Suprapubic skin (tissue), 4 donors: Measurements from ENCODE around the gene PI4K2A. TPM values are rescaled to one million over a fixed set of nuclear protein-coding genes. Genes with fewer than 3 reads are reported as not detected.

Source experiments
- DNase-seq, 2 donors: peaks; one replicate each; pipeline ENCODE4 v3.0.0-alpha.2; 2019; ENCODE audit warnings: low spot score in 2 of 2
- H3K27ac ChIP-seq: fragments of 200-600 bp; sonication (generic); one replicate; pipeline ENCODE4 v1.5.1; 2019
- H3K27me3 ChIP-seq: fragments of 200-600 bp; sonication (generic); one replicate; pipeline ENCODE4 v1.5.1; 2019
- H3K36me3 ChIP-seq: fragments of 200-600 bp; sonication (generic); one replicate; pipeline ENCODE4 v1.5.1; 2019
- H3K4me1 ChIP-seq: fragments of 200-600 bp; sonication (generic); one replicate; pipeline ENCODE4 v1.5.1; 2019
- H3K4me3 ChIP-seq: fragments of 200-600 bp; sonication (generic); one replicate; pipeline ENCODE4 v1.5.1; 2019; ENCODE audit warnings: mild to moderate bottlenecking
- H3K9me3 ChIP-seq: fragments of 200-600 bp; sonication (generic); one replicate; pipeline ENCODE4 v1.5.1; 2019
- EP300 ChIP-seq: sonication (generic); formaldehyde crosslinking; IDR thresholded peaks from one replicate; pipeline ENCODE4 v1.6.1; 2017; ENCODE audit warnings: antibody characterized with exemption
- POLR2A ChIP-seq, 2 donors: fragments of 450-650 bp; IDR thresholded peaks; one replicate each; pipeline ENCODE4 v1.6.1; 2017; ENCODE audit warnings: antibody characterized with exemption in 2 of 2, mild to moderate bottlenecking in 2 of 2, moderate library complexity in 2 of 2
- POLR2AphosphoS5 ChIP-seq, 3 donors: sonication (generic); formaldehyde crosslinking; IDR thresholded peaks; one replicate each; pipeline ENCODE4 v1.6.1; 2017; ENCODE audit warnings: antibody characterized with exemption in 3 of 3
- WGBS: methylation state at CpG from one replicate; pipeline ENCODE4 v1.1.5; 2018; 5-methylcytosine and 5-hydroxymethylcytosine counted together
- total RNA-seq, 4 donors: library from RNA; depleted of rRNA; stranded (reverse); fragments of >200 nt; gene quantifications; one replicate each; pipeline ENCODE4 v1.1.0, GENCODE V29; 2016
- TF ChIP-seq, protein P1 (sequence below), 2 donors: fragments of 200-600 bp in 1 of 2; fragments of 450-650 bp in 1 of 2; sonication (generic) in 1 of 2; IDR thresholded peaks; one replicate each; pipeline ENCODE4 v1.5.1; 2016 to 2019; ENCODE audit warnings: antibody characterized with exemption in 2 of 2, mild to moderate bottlenecking in 1 of 2, moderate library complexity in 1 of 2

PI4K2A gene
- total RNA-seq, 4 donors from 2014 or later: 13.2 to 24.0 (median 20.9) TPM

DNA sequence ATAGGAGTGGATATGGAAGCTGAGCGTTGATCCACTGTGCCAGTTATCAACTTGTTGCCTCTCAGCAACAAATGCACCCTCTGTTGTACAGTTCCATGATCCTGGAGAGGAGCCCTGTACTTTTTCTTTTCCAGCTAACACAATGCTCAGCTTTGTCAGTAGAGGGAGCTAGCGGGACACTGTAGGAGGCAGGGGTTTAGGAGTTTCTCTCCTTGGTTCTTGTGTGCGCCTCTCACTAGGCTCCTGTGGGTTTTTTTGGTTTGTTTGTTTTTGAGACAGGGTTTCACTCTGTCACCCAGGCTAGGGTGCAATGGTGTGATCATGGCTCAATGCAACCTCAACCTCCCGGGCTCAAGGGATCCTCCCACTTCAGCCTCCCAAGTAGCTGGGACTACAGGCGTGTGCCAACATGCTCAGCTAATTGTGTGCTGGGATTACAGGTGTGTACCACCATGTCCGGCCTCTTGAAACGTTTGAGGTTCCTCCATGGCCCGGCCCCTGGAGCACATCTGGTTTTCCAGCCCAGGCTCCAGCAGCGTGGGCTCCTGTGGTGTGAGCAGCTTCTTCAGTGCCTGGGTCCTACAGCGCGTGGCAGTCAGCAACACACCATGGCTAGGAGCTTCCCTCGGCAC lies 61.1 kb downstream of the PI4K2A start:
- DNase-seq: no peak

DNA sequence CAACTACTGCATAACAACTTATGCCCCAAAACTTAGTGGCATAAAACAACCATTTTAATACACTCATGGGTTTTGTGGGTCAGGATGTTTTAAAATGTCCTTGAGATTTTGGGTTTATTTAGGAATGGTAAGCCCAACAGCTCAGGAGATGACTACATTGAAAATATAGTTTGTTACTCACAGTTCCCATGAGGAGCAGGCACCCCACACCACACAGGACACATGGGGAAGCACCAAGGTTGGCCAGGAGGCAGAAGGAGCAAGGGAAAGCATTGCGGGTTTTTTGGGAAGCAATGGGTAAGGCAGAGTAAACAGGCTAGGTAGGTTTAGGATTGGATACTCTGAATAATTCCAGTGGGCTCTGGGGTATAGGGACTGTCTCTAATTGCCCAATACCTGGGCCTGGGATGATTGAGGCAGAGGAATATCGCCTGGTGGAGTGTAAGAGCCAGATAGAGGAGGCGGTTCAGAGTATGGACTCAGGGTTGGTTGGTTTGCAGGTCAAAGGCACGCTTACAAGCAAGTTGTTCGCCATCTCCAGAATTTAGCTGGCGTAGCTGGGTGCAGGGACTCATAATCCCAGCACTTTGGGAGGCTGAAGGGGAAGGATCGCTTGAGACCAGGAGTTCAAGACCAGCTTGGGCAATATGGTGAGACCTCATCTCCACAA lies 63.1 kb downstream of the PI4K2A start:
- H3K36me3 ChIP-seq: no peaks in the 10 kb centered on the region
- H3K4me3 ChIP-seq: no peak overlapping the region
- H3K27ac ChIP-seq: no peak overlapping the region
- TF ChIP-seq POLR2AphosphoS5 (IDR thresholded peaks at IDR 0.05) (no peak), POLR2A (IDR thresholded peaks at IDR 0.05) (no peak)
- H3K9me3 ChIP-seq: no peaks in the 10 kb centered on the region
- WGBS: 90% methylated on average over 7 of the region's 7 CpGs
- H3K27me3 ChIP-seq: no peaks in the 10 kb centered on the region
- DNase-seq: peak in 1 of 2 donors; percentile 28
- peaks cover 4% of the 10 kb centered on the region for H3K4me1 ChIP-seq

More for the DNA sequence above, 61.1 kb downstream of the PI4K2A start:
- TF ChIP-seq EP300: no peak
- TF ChIP-seq, protein P1, sequence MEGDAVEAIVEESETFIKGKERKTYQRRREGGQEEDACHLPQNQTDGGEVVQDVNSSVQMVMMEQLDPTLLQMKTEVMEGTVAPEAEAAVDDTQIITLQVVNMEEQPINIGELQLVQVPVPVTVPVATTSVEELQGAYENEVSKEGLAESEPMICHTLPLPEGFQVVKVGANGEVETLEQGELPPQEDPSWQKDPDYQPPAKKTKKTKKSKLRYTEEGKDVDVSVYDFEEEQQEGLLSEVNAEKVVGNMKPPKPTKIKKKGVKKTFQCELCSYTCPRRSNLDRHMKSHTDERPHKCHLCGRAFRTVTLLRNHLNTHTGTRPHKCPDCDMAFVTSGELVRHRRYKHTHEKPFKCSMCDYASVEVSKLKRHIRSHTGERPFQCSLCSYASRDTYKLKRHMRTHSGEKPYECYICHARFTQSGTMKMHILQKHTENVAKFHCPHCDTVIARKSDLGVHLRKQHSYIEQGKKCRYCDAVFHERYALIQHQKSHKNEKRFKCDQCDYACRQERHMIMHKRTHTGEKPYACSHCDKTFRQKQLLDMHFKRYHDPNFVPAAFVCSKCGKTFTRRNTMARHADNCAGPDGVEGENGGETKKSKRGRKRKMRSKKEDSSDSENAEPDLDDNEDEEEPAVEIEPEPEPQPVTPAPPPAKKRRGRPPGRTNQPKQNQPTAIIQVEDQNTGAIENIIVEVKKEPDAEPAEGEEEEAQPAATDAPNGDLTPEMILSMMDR (IDR thresholded peaks at IDR 0.05): peak; percentile 72 to 84
- Histone ChIP-seq H3K27ac (no peak overlapping the region), H3K27me3 (no peaks in the 10 kb centered on the region), H3K4me1 (peaks cover 4% of the 10 kb centered on the region), H3K9me3 (no peaks in the 10 kb centered on the region), H3K36me3 (no peaks in the 10 kb centered on the region), H3K4me3 (no peak overlapping the region)
- WGBS: 40% methylated on average over 12 of the region's 12 CpGs

DNA sequence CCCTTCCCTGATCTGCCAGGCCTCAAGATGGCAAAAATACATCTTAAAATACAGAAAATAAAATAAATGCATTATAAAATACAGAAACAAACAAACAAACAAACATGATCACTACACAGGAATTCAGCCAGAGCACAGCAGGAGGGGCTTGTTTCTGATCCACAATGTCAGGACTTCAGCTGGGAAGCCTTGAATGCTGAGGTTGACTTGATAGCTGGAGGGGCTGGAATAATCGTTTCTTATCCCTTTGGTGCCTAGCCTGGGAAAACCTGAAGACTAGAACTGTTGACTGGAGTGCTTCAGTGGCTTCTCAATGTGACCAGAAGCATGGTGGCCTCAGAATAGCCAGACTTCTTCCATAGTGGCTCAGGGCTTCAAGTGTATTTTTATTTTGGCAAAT lies 63.9 kb downstream of the PI4K2A start:
- 64% methylated on average over 1 of the region's 1 CpG for WGBS
- no peak for DNase-seq
- Histone ChIP-seq H3K27me3 (no peaks in the 10 kb centered on the region), H3K27ac (no peak overlapping the region), H3K4me1 (peaks cover 7% of the 10 kb centered on the region), H3K9me3 (no peaks in the 10 kb centered on the region), H3K4me3 (no peak overlapping the region), H3K36me3 (no peaks in the 10 kb centered on the region)
- TF ChIP-seq, protein P1 (IDR thresholded peaks at IDR 0.05): no peak
- TF ChIP-seq POLR2A (IDR thresholded peaks at IDR 0.05) (no peak), EP300 (no peak), POLR2AphosphoS5 (IDR thresholded peaks at IDR 0.05) (no peak)

DNA sequence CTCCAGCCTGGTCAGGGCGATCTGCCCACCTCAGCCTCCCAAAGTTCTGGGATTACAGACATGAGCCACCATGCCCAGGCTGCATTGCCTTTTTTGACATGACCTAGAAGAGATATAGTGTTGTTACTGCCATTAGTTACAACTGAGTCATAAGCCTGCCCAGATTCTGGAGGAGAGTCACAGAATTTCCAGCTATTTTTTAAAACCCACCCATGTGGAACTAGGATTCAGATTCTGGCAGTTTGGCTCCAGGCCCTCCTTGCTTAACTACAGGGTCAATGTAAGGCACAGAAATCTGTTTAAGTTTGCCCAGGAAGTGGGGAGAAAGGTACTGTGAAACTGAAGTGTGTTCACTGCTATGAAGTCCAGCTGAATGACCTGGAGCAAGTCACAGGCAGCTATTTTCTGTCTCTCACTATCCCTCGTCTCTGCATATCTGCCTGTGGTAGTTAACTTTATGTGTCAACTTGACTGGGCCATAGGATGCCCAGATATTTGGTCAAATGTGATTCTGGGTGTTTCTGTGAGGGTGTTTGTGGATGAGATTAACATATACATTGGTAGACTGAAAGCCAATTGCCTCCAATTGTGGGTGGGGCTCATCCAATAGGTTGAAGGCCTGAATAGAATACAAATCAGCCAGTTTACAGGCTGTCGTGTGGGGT lies 64.7 kb downstream of the PI4K2A start:
- no peak overlapping the region for H3K4me3 ChIP-seq
- no peak for DNase-seq
- peaks cover 10% of the 10 kb centered on the region for H3K4me1 ChIP-seq
- no peaks in the 10 kb centered on the region for H3K27me3 ChIP-seq
- no peaks in the 10 kb centered on the region for H3K9me3 ChIP-seq
- H3K27ac ChIP-seq: no peak overlapping the region
- 100% methylated on average over 3 of the region's 3 CpGs for whole genome bisulfite sequencing
- no peaks in the 10 kb centered on the region for H3K36me3 ChIP-seq
- TF ChIP-seq, protein P1 (IDR thresholded peaks at IDR 0.05): no peak
- TF ChIP-seq POLR2A (IDR thresholded peaks at IDR 0.05) (no peak), POLR2AphosphoS5 (IDR thresholded peaks at IDR 0.05) (no peak), EP300 (no peak)

DNA sequence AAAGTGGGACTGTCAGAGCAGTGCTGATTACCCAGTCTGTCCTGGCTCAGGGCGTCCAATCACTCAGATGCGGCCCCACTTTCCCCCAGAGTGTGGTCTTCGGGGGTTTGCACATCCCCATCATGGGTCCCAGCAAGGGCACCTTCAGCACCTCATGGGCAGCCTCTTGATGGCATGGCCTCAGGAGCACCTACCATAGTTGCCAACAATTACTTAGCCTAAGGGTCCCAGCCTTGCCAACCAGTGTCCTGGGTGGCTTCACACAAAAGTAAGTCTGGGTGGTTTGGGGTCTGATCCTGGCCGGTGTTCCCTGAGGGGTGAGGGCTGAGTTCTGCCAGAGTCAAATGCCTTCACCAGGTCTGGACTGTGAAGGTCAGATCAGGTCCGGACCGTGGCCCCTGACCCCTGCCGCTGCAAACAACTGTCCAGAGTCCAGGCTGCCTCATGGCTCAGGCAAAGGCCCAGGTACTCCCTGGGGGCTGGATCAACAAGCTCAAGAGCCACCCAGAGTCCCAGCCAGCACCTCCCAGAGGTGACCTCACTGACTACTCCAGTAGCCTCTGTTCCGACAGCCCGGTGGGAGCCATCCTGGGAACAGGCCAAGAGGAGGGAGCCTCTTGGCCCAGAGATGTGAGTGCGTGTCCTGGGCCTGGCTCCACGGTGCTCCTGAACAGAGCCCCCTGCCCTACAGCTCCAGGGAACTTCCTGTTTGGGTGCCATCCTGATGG lies 66.8 kb downstream of the PI4K2A start:
- Histone ChIP-seq H3K9me3 (no peaks in the 10 kb centered on the region), H3K4me1 (peaks cover 12% of the 10 kb centered on the region), H3K27ac (no peak overlapping the region), H3K27me3 (no peaks in the 10 kb centered on the region), H3K36me3 (no peaks in the 10 kb centered on the region), H3K4me3 (no peak overlapping the region)
- no peak for TF ChIP-seq EP300
- 70% methylated on average over 6 of the region's 11 CpGs for WGBS
- DNase-seq: no peak

DNA sequence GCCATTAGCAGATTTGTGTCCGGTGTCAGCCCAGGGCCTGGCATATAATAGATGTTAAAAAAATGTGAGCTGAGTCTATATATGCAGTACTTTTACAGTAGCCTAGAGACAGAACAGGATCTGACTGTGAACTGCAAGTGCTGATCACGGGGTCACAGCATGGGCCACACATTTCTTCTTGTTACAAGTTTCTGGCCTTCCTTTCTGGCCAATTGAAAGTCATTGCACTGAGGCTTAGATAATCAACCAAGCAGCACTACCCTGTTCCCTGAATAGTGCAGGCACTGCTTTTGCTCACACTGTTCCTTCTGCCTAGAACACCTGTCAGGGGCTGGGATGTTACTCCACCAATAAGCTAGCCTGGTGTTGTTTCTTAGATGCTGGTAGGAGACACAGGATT lies 67.7 kb downstream of the PI4K2A start:
- H3K4me3 ChIP-seq: no peak overlapping the region
- H3K27me3 ChIP-seq: no peaks in the 10 kb centered on the region
- H3K4me1 ChIP-seq: peaks cover 21% of the 10 kb centered on the region
- DNase-seq: no peak
- TF ChIP-seq EP300 (no peak), POLR2AphosphoS5 (IDR thresholded peaks at IDR 0.05) (no peak), POLR2A (IDR thresholded peaks at IDR 0.05) (no peak)
- TF ChIP-seq, protein P1 (IDR thresholded peaks at IDR 0.05): no peak
- H3K36me3 ChIP-seq: no peaks in the 10 kb centered on the region
- no peaks in the 10 kb centered on the region for H3K9me3 ChIP-seq
- no peak overlapping the region for H3K27ac ChIP-seq
- WGBS: 66% methylated on average over 2 of the region's 2 CpGs
